ENCODE results near the gene MAN1C1.

GRCh38 chr1:25803368-25803767 lies 186.8 kb downstream of the MAN1C1 start:
- TF ChIP-seq ZBTB33 (IDR thresholded peaks at IDR 0.05; ENCODE audit: borderline replicate concordance, low read depth) (no peak), CTCF (IDR thresholded peaks at IDR 0.05) (no peak), CHD2 (IDR thresholded peaks at IDR 0.05; ENCODE audit: low read length, partially characterized antibody) (no peak), YY1 (IDR thresholded peaks at IDR 0.05; ENCODE audit: low read depth) (no peak), MAX (IDR thresholded peaks at IDR 0.05; ENCODE audit: low read depth) (no peak), TEAD4 (IDR thresholded peaks at IDR 0.05; ENCODE audit: borderline replicate concordance, insufficient read depth) (no peak), GATA2 (CRISPR knock-in tag; IDR thresholded peaks at IDR 0.05) (no peak), RFX5 (IDR thresholded peaks at IDR 0.05; ENCODE audit: low read length) (no peak), POLR2AphosphoS5 (IDR thresholded peaks at IDR 0.05; ENCODE audit: low read depth, low read length) (no peak)
- TF ChIP-seq, protein P1, sequence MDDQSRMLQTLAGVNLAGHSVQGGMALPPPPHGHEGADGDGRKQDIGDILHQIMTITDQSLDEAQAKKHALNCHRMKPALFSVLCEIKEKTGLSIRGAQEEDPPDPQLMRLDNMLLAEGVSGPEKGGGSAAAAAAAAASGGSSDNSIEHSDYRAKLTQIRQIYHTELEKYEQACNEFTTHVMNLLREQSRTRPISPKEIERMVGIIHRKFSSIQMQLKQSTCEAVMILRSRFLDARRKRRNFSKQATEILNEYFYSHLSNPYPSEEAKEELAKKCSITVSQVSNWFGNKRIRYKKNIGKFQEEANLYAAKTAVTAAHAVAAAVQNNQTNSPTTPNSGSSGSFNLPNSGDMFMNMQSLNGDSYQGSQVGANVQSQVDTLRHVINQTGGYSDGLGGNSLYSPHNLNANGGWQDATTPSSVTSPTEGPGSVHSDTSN (IDR thresholded peaks at IDR 0.05) = no peak
